ENCODE measurements around the gene MEG3. TPM values are rescaled to one million over a fixed set of nuclear protein-coding genes. Genes with fewer than 3 reads are reported as not detected.
A peak's percentile ranks its signal among the peaks of the same experiment; 100 is the strongest.

The MEG3 gene
- total and polyA plus RNA-seq, 4 donors, result 250 to 1,152 (median 532) TPM

- Histone ChIP-seq H3K4me1 (ENCODE audit: control insufficient read depth, insufficient read depth, low read length) (peaks cover 48% of the 10 kb centered on the region), H3K36me3 (ENCODE audit: control insufficient read depth, insufficient read depth, low read length) (no peaks in the 10 kb centered on the region), H3K9me3 (ENCODE audit: control insufficient read depth, insufficient read depth, low read length) (no peaks in the 10 kb centered on the region), H3K27ac (ENCODE audit: low read depth, low read length) (no peak overlapping the region), H3K4me3 (ENCODE audit: low read depth, low read length) (no peak overlapping the region), H3K27me3 (ENCODE audit: control insufficient read depth, insufficient read depth, low read length) (peaks cover under 1% of the 10 kb centered on the region)
- no peak for DNase-seq (ENCODE audit: low read depth in 4 of 6, low spot score in 6 of 6)
- 89% methylated on average over 19 of the region's 22 CpGs for WGBS (ENCODE audit: insufficient coverage)
These were observed 6.0 kb upstream of the MEG3 start for GRCh38 chr14:100819829-100820475.

- 27% methylated on average over 3 of the region's 4 CpGs for WGBS (ENCODE audit: insufficient coverage)
- Histone ChIP-seq H3K36me3 (ENCODE audit: control insufficient read depth, insufficient read depth, low read length) (no peaks in the 10 kb centered on the region), H3K27ac (ENCODE audit: low read depth, low read length) (no peak overlapping the region), H3K9me3 (ENCODE audit: control insufficient read depth, insufficient read depth, low read length) (no peaks in the 10 kb centered on the region), H3K27me3 (ENCODE audit: control insufficient read depth, insufficient read depth, low read length) (peaks cover 3% of the 10 kb centered on the region), H3K4me1 (ENCODE audit: control insufficient read depth, insufficient read depth, low read length) (peaks cover 52% of the 10 kb centered on the region), H3K4me3 (ENCODE audit: low read depth, low read length) (no peak overlapping the region)
- peak in 1 of 6 donors; percentile 42 for DNase-seq (ENCODE audit: low read depth in 4 of 6, low spot score in 6 of 6)
These were observed 5.0 kb upstream of the MEG3 start for GRCh38 chr14:100820957-100821356.

- no peak overlapping the region for H3K4me3 ChIP-seq (ENCODE audit: low read depth, low read length)
- H3K27ac ChIP-seq (ENCODE audit: low read depth, low read length), result no peak overlapping the region
- no peak for DNase-seq (ENCODE audit: low read depth in 4 of 6, low spot score in 6 of 6)
- no peaks in the 10 kb centered on the region for H3K9me3 ChIP-seq (ENCODE audit: control insufficient read depth, insufficient read depth, low read length)
- WGBS (ENCODE audit: insufficient coverage), result 62% methylated on average over 4 of the region's 7 CpGs
- peaks cover 3% of the 10 kb centered on the region for H3K27me3 ChIP-seq (ENCODE audit: control insufficient read depth, insufficient read depth, low read length)
- peaks cover 52% of the 10 kb centered on the region for H3K4me1 ChIP-seq (ENCODE audit: control insufficient read depth, insufficient read depth, low read length)
- H3K36me3 ChIP-seq (ENCODE audit: control insufficient read depth, insufficient read depth, low read length), result no peaks in the 10 kb centered on the region
These were observed 3.9 kb upstream of the MEG3 start for GRCh38 chr14:100822013-100822412.

GRCh38 chr14:100822532-100823296 is 3.2 kb upstream of the MEG3 start:
- H3K4me1 ChIP-seq (ENCODE audit: control insufficient read depth, insufficient read depth, low read length), result peaks cover 52% of the 10 kb centered on the region
- 79% methylated on average over 8 of the region's 9 CpGs for whole genome bisulfite sequencing (ENCODE audit: insufficient coverage)
- H3K4me3 ChIP-seq (ENCODE audit: low read depth, low read length), result no peak overlapping the region
- no peaks in the 10 kb centered on the region for H3K9me3 ChIP-seq (ENCODE audit: control insufficient read depth, insufficient read depth, low read length)
- peak in 2 of 6 donors; percentile 35 to 63 for DNase-seq (ENCODE audit: low read depth in 4 of 6, low spot score in 6 of 6)
- H3K36me3 ChIP-seq (ENCODE audit: control insufficient read depth, insufficient read depth, low read length), result no peaks in the 10 kb centered on the region
- H3K27ac ChIP-seq (ENCODE audit: low read depth, low read length), result no peak overlapping the region
- peaks cover 3% of the 10 kb centered on the region for H3K27me3 ChIP-seq (ENCODE audit: control insufficient read depth, insufficient read depth, low read length)

- Histone ChIP-seq H3K4me1 (ENCODE audit: control insufficient read depth, insufficient read depth, low read length) (peaks cover 52% of the 10 kb centered on the region), H3K9me3 (ENCODE audit: control insufficient read depth, insufficient read depth, low read length) (no peaks in the 10 kb centered on the region), H3K4me3 (ENCODE audit: low read depth, low read length) (no peak overlapping the region), H3K27me3 (ENCODE audit: control insufficient read depth, insufficient read depth, low read length) (peaks cover 3% of the 10 kb centered on the region), H3K27ac (ENCODE audit: low read depth, low read length) (peak overlapping the region; percentile 19), H3K36me3 (ENCODE audit: control insufficient read depth, insufficient read depth, low read length) (no peaks in the 10 kb centered on the region)
- 74% methylated on average over 10 of the region's 11 CpGs for WGBS (ENCODE audit: insufficient coverage)
- DNase-seq (ENCODE audit: low read depth in 4 of 6, low spot score in 6 of 6), result no peak
These were observed 2.4 kb upstream of the MEG3 start for GRCh38 chr14:100823413-100824080.

GRCh38 chr14:100824091-100824551 is 1.8 kb upstream of the MEG3 start:
- peaks cover 3% of the 10 kb centered on the region for H3K27me3 ChIP-seq (ENCODE audit: control insufficient read depth, insufficient read depth, low read length)
- 36% methylated on average over 32 of the region's 32 CpGs for WGBS (ENCODE audit: insufficient coverage)

GRCh38 chr14:100824901-100825712 is 811 bp upstream of the MEG3 start:
- Histone ChIP-seq H3K9me3 (ENCODE audit: control insufficient read depth, insufficient read depth, low read length) (no peaks in the 10 kb centered on the region), H3K27ac (ENCODE audit: low read depth, low read length) (peak overlapping the region; percentile 80), H3K4me1 (ENCODE audit: control insufficient read depth, insufficient read depth, low read length) (peaks cover 60% of the 10 kb centered on the region), H3K4me3 (ENCODE audit: low read depth, low read length) (peak overlapping the region; percentile 77), H3K27me3 (ENCODE audit: control insufficient read depth, insufficient read depth, low read length) (peaks cover 3% of the 10 kb centered on the region), H3K36me3 (ENCODE audit: control insufficient read depth, insufficient read depth, low read length) (peaks cover 3% of the 10 kb centered on the region)
- 47% methylated on average over 35 of the region's 36 CpGs for WGBS (ENCODE audit: insufficient coverage)
- DNase-seq (ENCODE audit: low read depth in 4 of 6, low spot score in 6 of 6), result peak in 2 of 6 donors; percentile 41 to 64

More at GRCh38 chr14:100824091-100824551, 1.8 kb upstream of the MEG3 start:
- H3K4me3 ChIP-seq (ENCODE audit: low read depth, low read length), result no peak overlapping the region
- H3K9me3 ChIP-seq (ENCODE audit: control insufficient read depth, insufficient read depth, low read length), result no peaks in the 10 kb centered on the region
- peak in 4 of 6 donors; percentile 49 to 96 (median 77) for DNase-seq (ENCODE audit: low read depth in 4 of 6, low spot score in 6 of 6)
- H3K27ac ChIP-seq (ENCODE audit: low read depth, low read length), result peak overlapping the region; percentile 20
- H3K36me3 ChIP-seq (ENCODE audit: control insufficient read depth, insufficient read depth, low read length), result no peaks in the 10 kb centered on the region
- H3K4me1 ChIP-seq (ENCODE audit: control insufficient read depth, insufficient read depth, low read length), result peaks cover 52% of the 10 kb centered on the region

GRCh38 chr14:100826391-100827100 is 628 bp downstream of the MEG3 start:
- Histone ChIP-seq H3K27me3 (ENCODE audit: control insufficient read depth, insufficient read depth, low read length) (peaks cover 3% of the 10 kb centered on the region), H3K36me3 (ENCODE audit: control insufficient read depth, insufficient read depth, low read length) (peaks cover 10% of the 10 kb centered on the region), H3K27ac (ENCODE audit: low read depth, low read length) (peak overlapping the region; percentile 79), H3K4me1 (ENCODE audit: control insufficient read depth, insufficient read depth, low read length) (peaks cover 55% of the 10 kb centered on the region), H3K4me3 (ENCODE audit: low read depth, low read length) (peak overlapping the region; percentile 77), H3K9me3 (ENCODE audit: control insufficient read depth, insufficient read depth, low read length) (no peaks in the 10 kb centered on the region)
- 62% methylated on average over 27 of the region's 27 CpGs for WGBS (ENCODE audit: insufficient coverage)
- peak in 2 of 6 donors; percentile 36 to 50 for DNase-seq (ENCODE audit: low read depth in 4 of 6, low spot score in 6 of 6)
